Activated CD4-positive, alpha-beta memory T cell treated with anti-CD3 and anti-CD28 coated beads for 36 hours (primary cell): ENCODE data around the gene SETD1A. TPM values are rescaled to one million over a fixed set of nuclear protein-coding genes. Genes with fewer than 3 reads are reported as not detected.

Source experiments
- CTCF ChIA-PET: fragments of 350-600 bp; sonication (Branson Sonifier 250); formaldehyde crosslinking; loops from one replicate; lab custom pipeline; 2021; ENCODE audit warnings: antibody characterized with exemption, inconsistent platforms; lab: Charles Lee
- POLR2A ChIA-PET: fragments of 350-600 bp; sonication (Branson Sonifier 250); formaldehyde crosslinking; loops from one replicate; lab custom pipeline; 2021; ENCODE audit warnings: antibody characterized with exemption; lab: Charles Lee
- DNase-seq: peaks from one replicate; pipeline ENCODE4 v3.0.0-alpha.2; 2020
- H3K27ac Mint-ChIP-seq: one replicate; pipeline ENCODE4 v1.8.0; 2021; ENCODE audit warnings: mixed read lengths
- H3K27me3 Mint-ChIP-seq: one replicate; pipeline ENCODE4 v1.8.0; 2021; ENCODE audit warnings: mixed read lengths
- H3K36me3 Mint-ChIP-seq: one replicate; pipeline ENCODE4 v1.8.0; 2021; ENCODE audit warnings: mixed read lengths
- H3K4me1 Mint-ChIP-seq: one replicate; pipeline ENCODE4 v1.8.0; 2021; ENCODE audit warnings: low read depth, mixed read lengths
- H3K4me3 Mint-ChIP-seq: one replicate; pipeline ENCODE4 v1.8.0; 2021; ENCODE audit warnings: mild to moderate bottlenecking, mixed read lengths
- H3K9me3 Mint-ChIP-seq: one replicate; pipeline ENCODE4 v1.8.0; 2021; ENCODE audit warnings: mixed read lengths
- intact Hi-C: fragments of 100-400 bp; cut with micrococcal nuclease; formaldehyde crosslinking; loops from one replicate; pipeline ENCODE4 v1.15.1; 2023
- total RNA-seq, 2 experiments: library from RNA; stranded (reverse); gene quantifications; one replicate each; pipeline ENCODE4 v1.2.3, GENCODE V29; 2021

Gene SETD1A
- total RNA-seq, 2 experiments from 2014 or later: 16.4 to 17.4 TPM

DNA sequence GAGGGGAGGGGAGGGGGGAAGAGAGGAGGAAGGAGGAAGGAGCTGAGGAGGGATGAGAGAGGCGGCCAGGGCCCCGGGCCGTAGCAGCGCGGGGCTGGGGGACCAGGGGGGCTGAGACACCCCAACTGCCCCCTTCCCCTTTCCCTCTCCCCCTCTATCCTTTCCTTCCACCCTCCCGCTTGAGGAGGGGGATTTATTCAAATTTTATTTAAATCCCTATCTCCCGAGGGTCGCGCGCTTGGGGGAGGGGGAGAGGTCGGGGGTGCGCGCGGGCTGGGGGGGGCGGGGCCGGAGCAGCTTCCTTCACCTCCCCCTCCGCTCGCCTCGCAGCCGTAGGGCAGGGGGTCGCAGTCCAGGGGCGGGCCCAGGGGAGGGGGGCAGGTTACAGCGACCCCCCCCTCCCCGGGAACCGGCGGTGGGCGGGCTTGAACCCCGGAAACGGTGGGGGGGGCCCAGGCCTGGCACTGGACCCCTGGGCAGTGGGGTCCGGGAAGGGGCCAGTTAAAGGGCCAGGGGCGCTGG is 33.9 kb upstream of the SETD1A start, which contains the start of gene FBXL19:
Gene FBXL19, plus strand, starts transcription at position 19 of the 522 bp plus-strand sequence. CDS start 2,183 bp downstream, outside the sequence.
- peak within 1 kb of the TSS; percentile 99 for H3K4me3 Mint-ChIP-seq
- intact Hi-C loops: loop anchor here (2.0 to 10.0 kb wide), 5 partner anchors 19 to 945 kb away; partner anchors contain the start of genes MYL11, PHKG2, PRR14 and TBC1D10B
- no peaks in the 10 kb centered on the region for H3K27me3 Mint-ChIP-seq
- no peaks in the 10 kb centered on the region for H3K9me3 Mint-ChIP-seq
- CTCF ChIA-PET: no interaction called here
- peak within 1 kb of the TSS; percentile 100 for H3K27ac Mint-ChIP-seq
- peaks cover 10% of the 10 kb centered on the region for H3K4me1 Mint-ChIP-seq
- DNase-seq: no peak
- POLR2A ChIA-PET: no interaction called here
- peaks cover 3% of the 10 kb centered on the region for H3K36me3 Mint-ChIP-seq

DNA sequence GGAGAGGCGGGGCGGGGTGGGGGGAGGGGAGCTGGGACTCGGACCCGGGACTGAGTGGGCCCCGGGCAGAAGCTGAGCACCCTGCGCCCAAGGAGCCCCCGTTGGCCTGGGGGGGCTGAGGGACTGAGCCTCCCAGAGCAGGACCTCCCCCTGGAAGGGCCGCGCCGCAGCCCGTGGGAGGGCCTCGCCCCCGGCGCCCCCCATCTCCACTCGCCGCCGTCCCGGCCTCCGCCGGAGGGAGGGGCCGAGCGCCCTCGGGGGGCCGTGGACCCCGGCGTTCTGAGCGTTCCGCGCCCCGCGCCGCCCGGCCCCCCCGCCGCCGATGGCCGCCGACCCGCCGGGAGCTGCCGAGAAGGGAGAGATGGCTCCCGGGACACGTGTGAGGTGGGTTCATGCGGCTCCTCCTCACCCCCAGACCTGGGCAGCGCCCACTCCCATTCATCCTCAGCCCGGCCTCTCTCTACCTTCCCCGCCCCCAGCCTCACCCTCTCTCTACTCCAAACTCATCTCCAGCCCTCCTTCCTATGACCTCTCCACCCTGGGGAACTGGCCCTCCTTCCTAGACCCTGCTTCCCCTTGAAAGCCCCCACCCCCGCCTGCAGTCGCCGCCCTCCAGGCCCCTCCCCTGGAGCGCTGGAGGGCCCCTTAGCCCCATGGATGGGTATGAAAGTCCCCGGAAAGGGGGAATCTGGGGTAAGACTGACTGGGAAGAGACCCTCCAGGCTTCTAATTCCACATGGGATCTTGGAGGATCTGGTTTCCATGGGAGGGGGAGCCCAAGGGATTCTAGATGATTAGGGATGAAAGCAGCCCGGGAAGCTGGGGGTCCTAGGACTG is 33.3 kb upstream of the SETD1A start:
- intact Hi-C loops: loop anchor here (10.0 kb wide), 1 partner anchor 549 kb away; the partner anchor contains the start of genes MYL11 and TBC1D10B
- no peaks in the 10 kb centered on the region for H3K9me3 Mint-ChIP-seq
- H3K4me1 Mint-ChIP-seq: peaks cover 10% of the 10 kb centered on the region
- H3K27me3 Mint-ChIP-seq: no peaks in the 10 kb centered on the region
- H3K4me3 Mint-ChIP-seq: peak overlapping the region; percentile 76
- ChIA-PET CTCF (interaction anchor here (0.6 to 1.2 kb wide), 3 partner anchors 16 to 519 kb away, joined by 3 read pairs; no protein-coding TSS in a partner anchor), POLR2A (no interaction called here)
- peaks cover 3% of the 10 kb centered on the region for H3K36me3 Mint-ChIP-seq
- H3K27ac Mint-ChIP-seq: peak overlapping the region; percentile 33
- peak; percentile 35 for DNase-seq

DNA sequence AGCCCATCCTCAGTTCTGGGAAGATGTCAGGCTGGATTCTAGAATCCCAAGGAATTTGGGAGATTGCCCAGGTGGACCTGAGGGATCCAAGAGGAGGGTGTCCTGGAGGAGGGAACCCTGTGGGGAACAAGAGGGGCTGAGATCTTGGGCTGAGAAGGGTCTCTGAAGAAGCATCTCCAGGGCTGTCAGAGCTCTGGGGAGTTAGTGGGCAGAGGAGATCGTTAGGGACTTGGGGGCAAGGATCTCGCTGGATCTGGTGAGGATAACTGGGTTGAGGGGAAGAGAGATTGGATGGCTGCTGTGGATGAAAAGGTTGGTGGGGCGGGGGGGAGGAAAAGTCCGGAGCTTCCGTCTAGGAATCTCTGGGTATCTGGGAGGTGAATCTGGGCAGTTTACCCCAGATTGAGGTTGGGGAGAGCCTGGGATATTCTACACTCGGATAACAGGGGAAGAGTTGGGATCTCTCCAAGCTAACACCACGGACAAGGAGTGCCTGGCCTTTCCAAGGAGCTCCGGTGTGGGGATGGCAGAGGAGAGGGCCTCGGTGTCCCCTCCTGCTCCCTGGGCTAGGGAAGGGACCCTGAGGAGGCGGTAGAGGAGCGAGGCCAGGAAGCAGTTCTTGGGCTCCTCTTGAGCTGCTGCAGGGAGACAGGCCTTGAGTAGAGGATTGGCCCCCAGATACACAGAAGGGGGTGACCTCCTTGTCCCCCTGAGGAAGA is 32.5 kb upstream of the SETD1A start:
- POLR2A ChIA-PET: interaction anchor here (0.7 kb wide), 1 partner anchor 9 kb away, joined by 3 read pairs; no protein-coding TSS in a partner anchor
- DNase-seq: no peak
- Mint-ChIP-seq H3K9me3 (no peaks in the 10 kb centered on the region), H3K36me3 (peaks cover 3% of the 10 kb centered on the region), H3K27ac (no peak overlapping the region), H3K4me1 (peaks cover 10% of the 10 kb centered on the region), H3K27me3 (no peaks in the 10 kb centered on the region), H3K4me3 (peak overlapping the region; percentile 76)
- CTCF ChIA-PET: interaction anchor here (0.6 to 1.9 kb wide), 4 partner anchors 15 to 518 kb away, joined by 3 to 4 read pairs (median 3); no protein-coding TSS in a partner anchor
- intact Hi-C loops: loop anchor here (10.0 kb wide), 1 partner anchor 550 kb away; the partner anchor contains the start of genes MYL11 and TBC1D10B

DNA sequence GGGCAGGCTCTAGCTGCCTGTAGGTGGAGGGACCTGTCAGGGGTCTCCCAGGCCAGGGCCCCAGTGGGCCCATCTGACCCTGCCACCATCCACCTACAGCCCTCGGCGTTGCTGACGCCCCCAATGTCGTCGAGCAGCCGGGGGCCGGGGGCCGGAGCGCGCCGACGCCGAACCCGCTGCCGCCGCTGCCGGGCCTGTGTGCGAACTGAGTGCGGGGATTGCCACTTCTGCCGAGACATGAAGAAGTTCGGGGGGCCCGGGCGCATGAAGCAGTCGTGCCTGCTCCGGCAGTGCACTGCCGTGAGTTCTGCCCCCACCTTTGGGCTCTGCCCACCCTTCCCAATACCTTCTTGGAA is 31.9 kb upstream of the SETD1A start:
- H3K27me3 Mint-ChIP-seq: no peaks in the 10 kb centered on the region
- H3K4me3 Mint-ChIP-seq: no peak overlapping the region
- intact Hi-C loops: loop anchor here (10.0 kb wide), 1 partner anchor 551 kb away; the partner anchor contains the start of genes MYL11 and TBC1D10B
- peaks cover 4% of the 10 kb centered on the region for H3K36me3 Mint-ChIP-seq
- DNase-seq: no peak
- ChIA-PET POLR2A (interaction anchor here (0.7 kb wide), 1 partner anchor 8 kb away, joined by 3 read pairs; no protein-coding TSS in a partner anchor), CTCF (interaction anchor here (1.5 to 1.9 kb wide), 2 partner anchors 17 to 81 kb away, joined by 4 to 7 read pairs; no protein-coding TSS in a partner anchor)
- no peak overlapping the region for H3K27ac Mint-ChIP-seq
- H3K9me3 Mint-ChIP-seq: no peaks in the 10 kb centered on the region
- peaks cover 10% of the 10 kb centered on the region for H3K4me1 Mint-ChIP-seq

DNA sequence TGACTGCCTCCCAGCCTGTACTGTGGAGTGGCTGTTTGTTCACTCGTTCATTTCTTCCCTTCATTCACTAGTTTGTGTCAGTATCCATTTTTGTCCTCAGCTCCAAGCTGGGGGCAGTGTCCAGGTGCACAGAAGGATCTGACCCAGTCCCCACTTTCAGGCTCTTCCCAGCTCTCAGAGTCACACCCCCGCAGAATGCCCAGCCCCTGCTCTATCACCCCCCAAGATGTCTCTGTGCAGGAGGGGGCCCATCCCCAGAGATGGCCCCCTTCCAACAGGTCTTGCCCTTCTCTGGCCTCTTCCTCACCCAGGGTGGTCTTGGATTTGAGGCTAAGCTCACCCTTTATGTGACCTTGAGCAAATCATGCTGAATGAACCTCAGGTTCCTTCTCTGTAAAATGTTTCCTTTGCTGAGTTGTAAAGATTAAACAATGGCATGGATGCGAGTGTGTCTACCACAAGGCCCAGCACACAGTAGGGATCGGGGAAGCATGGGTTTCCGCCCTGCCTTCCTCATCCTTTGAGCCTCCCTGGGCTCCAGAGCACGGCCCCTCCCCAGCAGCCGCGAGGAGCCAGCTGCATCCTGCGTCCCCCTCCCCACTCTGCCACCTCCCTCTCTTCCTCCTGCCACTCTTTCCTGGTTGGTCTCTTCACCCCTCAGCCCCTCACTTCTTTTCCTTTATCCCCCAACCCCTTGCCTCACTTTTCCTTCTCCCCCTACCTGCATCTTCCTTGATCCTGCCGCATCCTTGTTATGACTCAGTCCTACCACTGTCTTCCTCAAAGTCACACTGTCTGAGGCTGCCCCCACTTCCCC is 31.4 kb upstream of the SETD1A start:
- H3K9me3 Mint-ChIP-seq: no peaks in the 10 kb centered on the region
- DNase-seq: no peak
- POLR2A ChIA-PET: no interaction called here

GRCh38 chr16:30926937-30927788 is 30.4 kb upstream of the SETD1A start:
- intact Hi-C loops: loop anchor here (10.0 kb wide), 1 partner anchor 552 kb away; the partner anchor contains the start of genes MYL11 and TBC1D10B
- CTCF ChIA-PET: interaction anchor here (0.7 to 1.9 kb wide), 4 partner anchors 13 to 83 kb away, joined by 3 to 7 read pairs (median 4); no protein-coding TSS in a partner anchor
- Mint-ChIP-seq H3K4me1 (peaks cover 10% of the 10 kb centered on the region), H3K27ac (no peak overlapping the region), H3K4me3 (no peak overlapping the region), H3K27me3 (no peaks in the 10 kb centered on the region), H3K9me3 (no peaks in the 10 kb centered on the region), H3K36me3 (peaks cover 5% of the 10 kb centered on the region)
- DNase-seq: no peak
- POLR2A ChIA-PET: no interaction called here

More for the DNA sequence above, 31.4 kb upstream of the SETD1A start:
- CTCF ChIA-PET: interaction anchor here (1.5 to 1.9 kb wide), 2 partner anchors 16 to 82 kb away, joined by 4 to 7 read pairs; no protein-coding TSS in a partner anchor
- peaks cover 10% of the 10 kb centered on the region for H3K4me1 Mint-ChIP-seq
- no peaks in the 10 kb centered on the region for H3K27me3 Mint-ChIP-seq
- intact Hi-C loops: loop anchor here (10.0 kb wide), 1 partner anchor 551 kb away; the partner anchor contains the start of genes MYL11 and TBC1D10B
- H3K4me3 Mint-ChIP-seq: no peak overlapping the region
- no peak overlapping the region for H3K27ac Mint-ChIP-seq
- peaks cover 4% of the 10 kb centered on the region for H3K36me3 Mint-ChIP-seq

GRCh38 chr16:30927789-30928378 is 29.7 kb upstream of the SETD1A start:
- intact Hi-C loops: loop anchor here (10.0 kb wide), 1 partner anchor 553 kb away; the partner anchor contains the start of genes MYL11 and TBC1D10B
- peak; percentile 46 for DNase-seq
- ChIA-PET CTCF (interaction anchor here (0.7 to 0.8 kb wide), 2 partner anchors 13 to 26 kb away, joined by 3 read pairs; no protein-coding TSS in a partner anchor), POLR2A (no interaction called here)
- Mint-ChIP-seq H3K4me1 (peaks cover 10% of the 10 kb centered on the region), H3K27me3 (no peaks in the 10 kb centered on the region), H3K36me3 (peaks cover 9% of the 10 kb centered on the region), H3K27ac (no peak overlapping the region), H3K9me3 (no peaks in the 10 kb centered on the region), H3K4me3 (no peak overlapping the region)

GRCh38 chr16:30928390-30928789 is 29.2 kb upstream of the SETD1A start:
- Mint-ChIP-seq H3K36me3 (peaks cover 9% of the 10 kb centered on the region), H3K4me3 (no peak overlapping the region), H3K27me3 (no peaks in the 10 kb centered on the region), H3K9me3 (no peaks in the 10 kb centered on the region), H3K27ac (no peak overlapping the region), H3K4me1 (peaks cover 10% of the 10 kb centered on the region)
- ChIA-PET CTCF (interaction anchor here (1.0 kb wide), 1 partner anchor 25 kb away, joined by 3 read pairs; no protein-coding TSS in a partner anchor), POLR2A (no interaction called here)
- DNase-seq: no peak
- intact Hi-C loops: loop anchor here (10.0 kb wide), 1 partner anchor 554 kb away; the partner anchor contains the start of genes MYL11 and TBC1D10B

DNA sequence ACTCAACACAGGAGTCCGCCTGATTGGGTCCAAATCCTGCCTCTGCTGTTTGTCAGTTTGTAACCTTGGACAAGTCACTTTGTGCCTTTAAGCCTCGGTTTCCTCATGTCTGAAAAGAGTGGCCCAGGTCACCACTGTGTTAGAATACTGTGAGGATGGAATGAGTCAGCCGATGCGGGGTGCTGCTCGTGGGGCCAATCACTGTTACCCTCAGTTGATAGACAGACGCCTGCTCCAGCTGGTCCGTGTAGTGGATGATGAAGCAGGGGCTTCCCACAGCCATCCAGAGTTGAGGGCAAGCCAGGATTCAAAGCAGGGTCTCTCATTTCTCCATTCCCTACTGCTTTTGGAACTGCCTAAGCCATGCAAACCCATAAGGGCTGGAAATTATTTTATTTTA is 28.4 kb upstream of the SETD1A start:
- peaks cover 9% of the 10 kb centered on the region for H3K36me3 Mint-ChIP-seq
- no peaks in the 10 kb centered on the region for H3K27me3 Mint-ChIP-seq
- H3K9me3 Mint-ChIP-seq: no peaks in the 10 kb centered on the region
- ChIA-PET CTCF (interaction anchor here (1.0 kb wide), 1 partner anchor 25 kb away, joined by 3 read pairs; no protein-coding TSS in a partner anchor), POLR2A (no interaction called here)
- no peak overlapping the region for H3K4me3 Mint-ChIP-seq
- intact Hi-C loops: loop anchor here (10.0 kb wide), 1 partner anchor 554 kb away; the partner anchor contains the start of genes MYL11 and TBC1D10B
- H3K27ac Mint-ChIP-seq: no peak overlapping the region
- no peak for DNase-seq
- peaks cover 10% of the 10 kb centered on the region for H3K4me1 Mint-ChIP-seq
